M059J (cell line): Measurements from ENCODE around the gene SDK1. TPM values are rescaled to one million over a fixed set of nuclear protein-coding genes. Genes with fewer than 3 reads are reported as not detected.

Experiments
- DNase-seq: peaks from one replicate; pipeline ENCODE4 v3.0.0-alpha.2; 2012; ENCODE audit warnings: low read depth
- total RNA-seq: library from RNA; depleted of rRNA; stranded (reverse); fragments of >200 nt; shearing (Covaris generic); gene quantifications from 2 replicates; pipeline ENCODE4 v1.2.3, GENCODE V29; 2014

Gene SDK1
- total RNA-seq, 1 experiment from 2014 or later = under 0.01 TPM

- no peak for DNase-seq
These were observed 579.4 kb downstream of the SDK1 start for GRCh38 chr7:3880228-3880987.

GRCh38 chr7:3882782-3883181, 581.7 kb downstream of the SDK1 start:
- DNase-seq = no peak

- DNase-seq = no peak
These were observed 583.5 kb downstream of the SDK1 start for GRCh38 chr7:3884543-3884942.

GRCh38 chr7:3887096-3887690, 586.1 kb downstream of the SDK1 start:
- DNase-seq = peak; percentile 14

- DNase-seq = no peak
These were observed 587.0 kb downstream of the SDK1 start for GRCh38 chr7:3888096-3888495.

- no peak for DNase-seq
These were observed 591.1 kb downstream of the SDK1 start for GRCh38 chr7:3892157-3892556.

- no peak for DNase-seq
These were observed 591.6 kb downstream of the SDK1 start for GRCh38 chr7:3892686-3893085.

GRCh38 chr7:3893151-3893788, 592.2 kb downstream of the SDK1 start:
- no peak for DNase-seq

GRCh38 chr7:3893789-3894153, 592.7 kb downstream of the SDK1 start:
- no peak for DNase-seq

- no peak for DNase-seq
These were observed 594.5 kb downstream of the SDK1 start for GRCh38 chr7:3895341-3896116.

GRCh38 chr7:3896169-3896765, 595.2 kb downstream of the SDK1 start:
- no peak for DNase-seq

GRCh38 chr7:3897430-3898372, 596.6 kb downstream of the SDK1 start:
- peak; percentile 27 for DNase-seq

GRCh38 chr7:3899559-3899991, 598.5 kb downstream of the SDK1 start:
- no peak for DNase-seq

GRCh38 chr7:3908153-3908552, 607.1 kb downstream of the SDK1 start:
- no peak for DNase-seq

GRCh38 chr7:3909128-3909527, 608.1 kb downstream of the SDK1 start:
- no peak for DNase-seq

GRCh38 chr7:3910054-3910453, 609.0 kb downstream of the SDK1 start:
- no peak for DNase-seq

GRCh38 chr7:3911685-3912084, 610.6 kb downstream of the SDK1 start:
- no peak for DNase-seq

GRCh38 chr7:3912291-3912690, 611.2 kb downstream of the SDK1 start:
- DNase-seq = no peak

GRCh38 chr7:3914051-3914775, 613.2 kb downstream of the SDK1 start:
- no peak for DNase-seq

- no peak for DNase-seq
These were observed 614.4 kb downstream of the SDK1 start for GRCh38 chr7:3915337-3915878.
